Stomach (tissue), 4 donors: ENCODE measurements around the gene NPB.

Experiments used
- CTCF ChIP-seq, 7 experiments: fragments of 450-650 bp in 4 of 7; fragments of 200-600 bp in 3 of 7; sonication (generic) in 3 of 7; IDR thresholded peaks; one replicate each; pipeline ENCODE4 v1.5.1; 2016 to 2019; ENCODE audit warnings: antibody characterized with exemption in 7 of 7, control low read depth in 2 of 7, mild to moderate bottlenecking in 1 of 7
- POLR2A ChIP-seq, 4 donors: fragments of 450-650 bp; IDR thresholded peaks; one replicate each; pipeline ENCODE4 v1.6.1; 2016; ENCODE audit warnings: antibody characterized with exemption in 4 of 4, control low read depth in 2 of 4, mild to moderate bottlenecking in 1 of 4, moderate library complexity in 1 of 4

GRCh38 chr17:81865733-81866439, 36.2 kb upstream of the NPB start:
- TF ChIP-seq POLR2A (IDR thresholded peaks at IDR 0.05) (no peak), CTCF (IDR thresholded peaks at IDR 0.05) (no peak)
